Ascending aorta (tissue), 2 donors: ENCODE results near the gene COG4. TPM values are rescaled to one million over a fixed set of nuclear protein-coding genes. Genes with fewer than 3 reads are reported as not detected.

Source experiments
- DNase-seq, 2 donors: peaks; one replicate each; pipeline ENCODE4 v3.0.0-alpha.2; 2019; ENCODE audit warnings: low spot score in 2 of 2
- H3K27ac ChIP-seq, 2 donors: fragments of 200-600 bp; sonication (generic); one replicate each; pipeline ENCODE4 v1.5.1; 2016 to 2017; ENCODE audit warnings: mild to moderate bottlenecking in 1 of 2
- H3K27me3 ChIP-seq: fragments of 200-600 bp; sonication (generic); one replicate; pipeline ENCODE4 v1.5.1; 2017
- H3K36me3 ChIP-seq, 2 donors: fragments of 200-600 bp; sonication (generic); one replicate each; pipeline ENCODE4 v1.5.1; 2016
- H3K4me1 ChIP-seq, 2 donors: fragments of 200-600 bp; sonication (generic); one replicate each; pipeline ENCODE4 v1.5.1; 2016 to 2017; ENCODE audit warnings: mild to moderate bottlenecking in 1 of 2
- H3K4me3 ChIP-seq, 2 donors: fragments of 200-600 bp; sonication (generic); one replicate each; pipeline ENCODE4 v1.5.1; 2016 to 2017; ENCODE audit warnings: mild to moderate bottlenecking in 1 of 2
- H3K9me3 ChIP-seq, 2 donors: fragments of 200-600 bp; sonication (generic); one replicate each; pipeline ENCODE4 v1.5.1; 2016
- intact Hi-C: fragments of 100-400 bp; cut with DNase I; formaldehyde crosslinking; loops from one replicate; pipeline ENCODE4 v1.15.1; 2023
- total RNA-seq: library from RNA; depleted of rRNA; stranded (reverse); fragments of >200 nt; gene quantifications from one replicate; pipeline ENCODE4 v1.1.0, GENCODE V29; 2016
- TF ChIP-seq, protein P1 (sequence below), 3 experiments: fragments of 200-600 bp in 2 of 3; fragments of 450-650 bp in 1 of 3; sonication (generic) in 2 of 3; IDR thresholded peaks; one replicate each; pipeline ENCODE4 v1.5.1; 2016 to 2019; ENCODE audit warnings: antibody characterized with exemption in 3 of 3, mild to moderate bottlenecking in 1 of 3, moderate library complexity in 1 of 3

The COG4 gene
- total RNA-seq, 1 donor from 2014 or later = 59.1 TPM

- H3K36me3 ChIP-seq = peaks cover 11 to 14% of the 10 kb centered on the region in 2 donors
- H3K4me1 ChIP-seq = no peaks in the 10 kb centered on the region
- H3K4me3 ChIP-seq = no peak overlapping the region
- H3K9me3 ChIP-seq = no peaks in the 10 kb centered on the region
- TF ChIP-seq, protein P1, sequence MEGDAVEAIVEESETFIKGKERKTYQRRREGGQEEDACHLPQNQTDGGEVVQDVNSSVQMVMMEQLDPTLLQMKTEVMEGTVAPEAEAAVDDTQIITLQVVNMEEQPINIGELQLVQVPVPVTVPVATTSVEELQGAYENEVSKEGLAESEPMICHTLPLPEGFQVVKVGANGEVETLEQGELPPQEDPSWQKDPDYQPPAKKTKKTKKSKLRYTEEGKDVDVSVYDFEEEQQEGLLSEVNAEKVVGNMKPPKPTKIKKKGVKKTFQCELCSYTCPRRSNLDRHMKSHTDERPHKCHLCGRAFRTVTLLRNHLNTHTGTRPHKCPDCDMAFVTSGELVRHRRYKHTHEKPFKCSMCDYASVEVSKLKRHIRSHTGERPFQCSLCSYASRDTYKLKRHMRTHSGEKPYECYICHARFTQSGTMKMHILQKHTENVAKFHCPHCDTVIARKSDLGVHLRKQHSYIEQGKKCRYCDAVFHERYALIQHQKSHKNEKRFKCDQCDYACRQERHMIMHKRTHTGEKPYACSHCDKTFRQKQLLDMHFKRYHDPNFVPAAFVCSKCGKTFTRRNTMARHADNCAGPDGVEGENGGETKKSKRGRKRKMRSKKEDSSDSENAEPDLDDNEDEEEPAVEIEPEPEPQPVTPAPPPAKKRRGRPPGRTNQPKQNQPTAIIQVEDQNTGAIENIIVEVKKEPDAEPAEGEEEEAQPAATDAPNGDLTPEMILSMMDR (IDR thresholded peaks at IDR 0.05) = no peak
- no peak for DNase-seq
- H3K27ac ChIP-seq = no peak overlapping the region
- intact Hi-C loops = no loop called here
- no peaks in the 10 kb centered on the region for H3K27me3 ChIP-seq
Observed at GRCh38 chr16:70460737-70461261, 62.6 kb downstream of the COG4 start.

GRCh38 chr16:70457446-70458166 lies 65.7 kb downstream of the COG4 start:
- H3K27ac ChIP-seq = no peak overlapping the region
- no peaks in the 10 kb centered on the region for H3K27me3 ChIP-seq
- no peak for DNase-seq
- H3K4me3 ChIP-seq = no peak overlapping the region
- H3K4me1 ChIP-seq = peaks cover 0 to 6% of the 10 kb centered on the region in 2 donors
- TF ChIP-seq, protein P1 (IDR thresholded peaks at IDR 0.05) = no peak
- no peaks in the 10 kb centered on the region for H3K9me3 ChIP-seq
- intact Hi-C loops = no loop called here
- no peaks in the 10 kb centered on the region for H3K36me3 ChIP-seq

GRCh38 chr16:70455910-70456309 lies 67.4 kb downstream of the COG4 start:
- DNase-seq = no peak
- Histone ChIP-seq H3K4me3 (peak overlapping the region in 1 of 2 donors; percentile 97), H3K27ac (no peak overlapping the region), H3K9me3 (no peaks in the 10 kb centered on the region), H3K27me3 (no peaks in the 10 kb centered on the region), H3K36me3 (no peaks in the 10 kb centered on the region), H3K4me1 (peaks cover 0 to 6% of the 10 kb centered on the region in 2 donors)
- TF ChIP-seq, protein P1 (IDR thresholded peaks at IDR 0.05) = no peak
- intact Hi-C loops = no loop called here

- Histone ChIP-seq H3K27ac (peak within 1 kb of the TSS; percentile 85 to 94), H3K4me1 (peaks cover 0 to 6% of the 10 kb centered on the region in 2 donors), H3K36me3 (no peaks in the 10 kb centered on the region), H3K9me3 (no peaks in the 10 kb centered on the region), H3K4me3 (peak within 1 kb of the TSS; percentile 87 to 97), H3K27me3 (no peaks in the 10 kb centered on the region)
- peak in 1 of 2 donors; percentile 75 for DNase-seq
- intact Hi-C loops = loop anchor here (1.0 kb wide), 2 partner anchors 15 to 73 kb away; partner anchors contain the start of gene ST3GAL2
- TF ChIP-seq, protein P1 (IDR thresholded peaks at IDR 0.05) = no peak
Observed at GRCh38 chr16:70454222-70455034, 68.9 kb downstream of the COG4 start, which contains the start of gene FCSK. Gene FCSK (plus strand): TSS chr16:70454595. CDS start chr16:70463191, 8,596 bp downstream.

DNA sequence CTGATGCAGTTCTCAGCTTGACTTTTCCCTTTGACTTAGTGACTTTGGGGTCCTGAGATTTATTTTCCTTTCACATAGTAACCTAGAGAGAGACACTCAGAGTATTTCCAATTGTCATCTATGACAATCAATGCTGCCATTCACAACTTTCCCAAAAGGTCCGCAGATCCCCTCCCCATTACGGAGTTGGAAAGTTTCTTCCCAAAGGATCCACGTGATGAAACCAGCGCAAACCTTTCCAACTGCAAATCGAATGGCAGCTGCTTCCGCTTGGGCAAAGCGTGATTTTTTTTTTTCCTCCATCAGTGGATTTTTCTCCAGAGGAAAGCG lies 69.5 kb downstream of the COG4 start:
- no peaks in the 10 kb centered on the region for H3K36me3 ChIP-seq
- TF ChIP-seq, protein P1 (IDR thresholded peaks at IDR 0.05) = no peak
- peak overlapping the region; percentile 87 to 97 for H3K4me3 ChIP-seq
- no peaks in the 10 kb centered on the region for H3K9me3 ChIP-seq
- H3K27me3 ChIP-seq = no peaks in the 10 kb centered on the region
- intact Hi-C loops = loop anchor here (1.0 kb wide), 2 partner anchors 15 to 73 kb away; partner anchors contain the start of gene ST3GAL2
- peaks cover 0 to 6% of the 10 kb centered on the region in 2 donors for H3K4me1 ChIP-seq
- DNase-seq = no peak
- H3K27ac ChIP-seq = peak overlapping the region; percentile 85 to 94
